ENCODE results near the gene CAB39. TPM values are rescaled to one million over a fixed set of nuclear protein-coding genes. Genes with fewer than 3 reads are reported as not detected.
"Not testable (repeated sequence)": the region's sequence is repeated elsewhere in the genome, so short reads cannot be mapped to it uniquely, and the experiment has no call there.

Gene CAB39
- total RNA-seq, 4 donors from 2014 or later = 67.3 to 137 (median 123) TPM

- in situ Hi-C loops (cut with MboI; ENCODE audit: low pct_ligation_motif_present in 1 of 4, low pct_unique_long_range_greater_than_20kb in 1 of 4, low sequenced_read_pairs in 3 of 4) (loop anchor here in 2 of 4 donors (10.0 to 25.0 kb wide), 2 partner anchors 72 to 90 kb away; no protein-coding TSS in a partner anchor), intact Hi-C loops (cut with DNase I; ENCODE audit: low total_unique reads) (loop anchor here (5.0 kb wide), 1 partner anchor 485 kb away; no protein-coding TSS in a partner anchor)
- no peak for TF ChIP-seq CTCF (IDR thresholded peaks at IDR 0.05)
- TF ChIP-seq POLR2AphosphoS5 (IDR thresholded peaks at IDR 0.05) = no peak
- TF ChIP-seq POLR2A (IDR thresholded peaks at IDR 0.05) = no peak
- TF ChIP-seq EP300 (IDR thresholded peaks at IDR 0.05; ENCODE audit: low read depth) = no peak
- WGBS, 2 donors (ENCODE audit: low coverage in 1 of 2) = 86 to 100% methylated on average over 1 to 4 of the region's 4 CpGs
- H3K27me3 ChIP-seq = no peaks in the 10 kb centered on the region
- DNase-seq = no peak
- no peak overlapping the region for H3K4me3 ChIP-seq
- H3K27ac ChIP-seq = peak overlapping the region in 1 of 4 donors; percentile 27
- no peaks in the 10 kb centered on the region for H3K9me3 ChIP-seq
- peaks cover 0 to 4% (median 0%) of the 10 kb centered on the region in 4 donors for H3K36me3 ChIP-seq
- H3K4me1 ChIP-seq = peaks cover 26 to 49% (median 32%) of the 10 kb centered on the region in 4 donors
Observed at GRCh38 chr2:230722207-230722885, 9.7 kb downstream of the CAB39 start.

GRCh38 chr2:230723363-230723762, 10.7 kb downstream of the CAB39 start:
- no peak for TF ChIP-seq CTCF (IDR thresholded peaks at IDR 0.05)
- no peak for TF ChIP-seq EP300 (IDR thresholded peaks at IDR 0.05; ENCODE audit: low read depth)
- TF ChIP-seq POLR2AphosphoS5 (IDR thresholded peaks at IDR 0.05) = no peak
- no peak for TF ChIP-seq POLR2A (IDR thresholded peaks at IDR 0.05)
- H3K9me3 ChIP-seq = no peaks in the 10 kb centered on the region
- no peaks in the 10 kb centered on the region for H3K27me3 ChIP-seq
- 50 to 71% methylated on average over 1 to 2 of the region's 2 CpGs for WGBS, 2 donors (ENCODE audit: low coverage in 1 of 2)
- H3K4me1 ChIP-seq = peaks cover 18 to 39% (median 26%) of the 10 kb centered on the region in 4 donors
- no peak overlapping the region for H3K27ac ChIP-seq
- H3K36me3 ChIP-seq = peaks cover 0 to 4% (median 0%) of the 10 kb centered on the region in 4 donors
- no peak overlapping the region for H3K4me3 ChIP-seq
- DNase-seq = no peak
- in situ Hi-C loops (cut with MboI; ENCODE audit: low pct_ligation_motif_present in 1 of 4, low pct_unique_long_range_greater_than_20kb in 1 of 4, low sequenced_read_pairs in 3 of 4) = loop anchor here in 2 of 4 donors (10.0 to 25.0 kb wide), 2 partner anchors 71 to 89 kb away; no protein-coding TSS in a partner anchor
- intact Hi-C loops (cut with DNase I; ENCODE audit: low total_unique reads) = loop anchor here (5.0 kb wide), 1 partner anchor 484 kb away; no protein-coding TSS in a partner anchor

- H3K27me3 ChIP-seq, DNase-seq, H3K9me3 ChIP-seq, H3K27ac ChIP-seq, H3K36me3 ChIP-seq, H3K4me3 ChIP-seq: not testable (repeated sequence)
- intact Hi-C loops (cut with DNase I; ENCODE audit: low total_unique reads) (loop anchor here (5.0 kb wide), 1 partner anchor 482 kb away; no protein-coding TSS in a partner anchor), in situ Hi-C loops (cut with MboI; ENCODE audit: low pct_ligation_motif_present in 1 of 4, low pct_unique_long_range_greater_than_20kb in 1 of 4, low sequenced_read_pairs in 3 of 4) (loop anchor here in 2 of 4 donors (10.0 to 25.0 kb wide), 2 partner anchors 70 to 87 kb away; no protein-coding TSS in a partner anchor)
- 94 to 98% methylated on average over 3 to 14 of the region's 14 CpGs for WGBS, 2 donors (ENCODE audit: low coverage in 1 of 2)
- H3K4me1 ChIP-seq = peaks cover 6 to 26% (median 16%) of the 10 kb centered on the region in 4 donors
Observed at GRCh38 chr2:230724957-230725356, 12.3 kb downstream of the CAB39 start.

- WGBS, 2 donors (ENCODE audit: low coverage in 1 of 2) = 87 to 95% methylated on average over 6 of the region's 6 CpGs
- no peak for TF ChIP-seq POLR2A (IDR thresholded peaks at IDR 0.05)
- TF ChIP-seq POLR2AphosphoS5 (IDR thresholded peaks at IDR 0.05) = no peak
- TF ChIP-seq CTCF (IDR thresholded peaks at IDR 0.05) = no peak
- TF ChIP-seq EP300 (IDR thresholded peaks at IDR 0.05; ENCODE audit: low read depth) = no peak
- in situ Hi-C loops (cut with MboI; ENCODE audit: low pct_ligation_motif_present in 1 of 4, low pct_unique_long_range_greater_than_20kb in 1 of 4, low sequenced_read_pairs in 3 of 4) (no loop called here), intact Hi-C loops (cut with DNase I; ENCODE audit: low total_unique reads) (no loop called here)
- no peaks in the 10 kb centered on the region for H3K27me3 ChIP-seq
- H3K4me3 ChIP-seq = no peak overlapping the region
- H3K4me1 ChIP-seq = peaks cover 7 to 44% (median 35%) of the 10 kb centered on the region in 4 donors
- no peak overlapping the region for H3K27ac ChIP-seq
- no peak for DNase-seq
- no peaks in the 10 kb centered on the region for H3K9me3 ChIP-seq
- no peaks in the 10 kb centered on the region for H3K36me3 ChIP-seq
Observed at GRCh38 chr2:230731512-230731911, 18.9 kb downstream of the CAB39 start.
